HG03565 (cell line): Measurements from ENCODE around the gene CCDC187.

Experiments used
- ATAC-seq: cut with Tn5 transposase; IDR thresholded peaks from one replicate; pipeline ENCODE4 v1.9.1; 2021; ENCODE audit warnings: mild to moderate bottlenecking, moderate library complexity; ENCODE audit not compliant: unreplicated experiment

Gene CCDC187

GRCh38 chr9:136230773-136231172 is 73.1 kb downstream of the CCDC187 start:
- ATAC-seq = no peak

GRCh38 chr9:136230365-136230764 is 73.5 kb downstream of the CCDC187 start:
- no peak for ATAC-seq

- ATAC-seq = no peak
Observed at GRCh38 chr9:136229096-136230065, 74.5 kb downstream of the CCDC187 start.

GRCh38 chr9:136228107-136228875 is 75.6 kb downstream of the CCDC187 start:
- ATAC-seq = no peak

GRCh38 chr9:136226680-136227407 is 77.0 kb downstream of the CCDC187 start:
- ATAC-seq = no peak

- peak; percentile 54 for ATAC-seq
Observed at GRCh38 chr9:136225748-136226679, 77.9 kb downstream of the CCDC187 start.

- peak; percentile 22 for ATAC-seq
Observed at GRCh38 chr9:136225366-136225747, 78.5 kb downstream of the CCDC187 start.

- no peak for ATAC-seq
Observed at GRCh38 chr9:136223871-136224640, 79.8 kb downstream of the CCDC187 start.

- no peak for ATAC-seq
Observed at GRCh38 chr9:136222906-136223285, 81.0 kb downstream of the CCDC187 start.

GRCh38 chr9:136222166-136222905 is 81.6 kb downstream of the CCDC187 start:
- ATAC-seq = no peak

GRCh38 chr9:136220017-136220729 is 83.7 kb downstream of the CCDC187 start:
- no peak for ATAC-seq

- ATAC-seq = no peak
Observed at GRCh38 chr9:136219276-136219675, 84.6 kb downstream of the CCDC187 start.

- ATAC-seq = no peak
Observed at GRCh38 chr9:136218673-136219072, 85.2 kb downstream of the CCDC187 start.

GRCh38 chr9:136218271-136218670 is 85.6 kb downstream of the CCDC187 start:
- no peak for ATAC-seq

- no peak for ATAC-seq
Observed at GRCh38 chr9:136216541-136217244, 87.2 kb downstream of the CCDC187 start.

GRCh38 chr9:136213733-136214132 is 90.2 kb downstream of the CCDC187 start:
- ATAC-seq = no peak

GRCh38 chr9:136212345-136212950 is 91.4 kb downstream of the CCDC187 start:
- ATAC-seq = no peak
